Ovary (tissue), 9 donors: ENCODE measurements around the gene TMEM18. TPM values are rescaled to one million over a fixed set of nuclear protein-coding genes. Genes with fewer than 3 reads are reported as not detected.

Source experiments
- DNase-seq, 5 donors: peaks; one replicate each; pipeline ENCODE4 v3.0.0-alpha.2; 2019 to 2020
- H3K27ac ChIP-seq, 2 donors: fragments of 200-600 bp; one replicate each; pipeline versions ENCODE4 v1.5.1 to v1.8.0; 2019 to 2022
- H3K27me3 ChIP-seq: fragments of 200-600 bp; one replicate; pipeline ENCODE4 v1.8.0; 2022
- H3K36me3 ChIP-seq: fragments of 200-600 bp; sonication (generic); one replicate; pipeline ENCODE4 v1.5.1; 2019
- H3K4me1 ChIP-seq: one replicate; pipeline ENCODE4 v1.8.1; 2013; ENCODE audit warnings: mild to moderate bottlenecking, moderate library complexity; ENCODE audit not compliant: insufficient read depth
- H3K4me3 ChIP-seq: fragments of 200-600 bp; sonication (generic); one replicate; pipeline ENCODE4 v1.5.1; 2017
- H3K9me3 ChIP-seq, 2 donors: fragments of 200-600 bp in 1 of 2; sonication (generic) in 1 of 2; one replicate each; pipeline versions ENCODE4 v1.5.1 to v1.8.1; 2013 to 2019; ENCODE audit warnings: mild to moderate bottlenecking in 1 of 2, moderate library complexity in 1 of 2
- CTCF ChIP-seq, 3 donors: fragments of 450-650 bp in 2 of 3; fragments of 200-600 bp in 1 of 3; IDR thresholded peaks; one replicate each; pipeline versions ENCODE4 v1.5.1 to v1.8.0; 2016 to 2022; ENCODE audit warnings: antibody characterized with exemption in 3 of 3, mild to moderate bottlenecking in 1 of 3
- EP300 ChIP-seq: sonication (generic); formaldehyde crosslinking; IDR thresholded peaks from one replicate; pipeline ENCODE4 v1.6.1; 2017; ENCODE audit warnings: antibody characterized with exemption
- POLR2A ChIP-seq: fragments of 450-650 bp; IDR thresholded peaks from one replicate; pipeline ENCODE4 v1.6.1; 2017; ENCODE audit warnings: antibody characterized with exemption, mild to moderate bottlenecking, moderate library complexity
- WGBS, 3 donors: extraction: QIAGEN DNeasy Blood & Tissue Kit in 1 of 3; methylation state at CpG; one replicate each; pipeline versions ENCODE4 v1.1.5 to v1.1.7; 2013 to 2017; 5-methylcytosine and 5-hydroxymethylcytosine counted together
- intact Hi-C, 4 donors: fragments of 100-400 bp; cut with DNase I; formaldehyde crosslinking; loops; one replicate each; pipeline versions ENCODE4 v1.11.0 to v1.15.1; 2022 to 2023
- polyA plus RNA-seq, 2 donors: library from polyadenylated mRNA; stranded (reverse); fragments of 200-250 nt in 1 of 2; fragments of 350-450 nt in 1 of 2; fragmentation: Illumina TruSeq in 1 of 2; extraction: RNeasy Lipid Tissue Mini Kit (QIAGEN cat#74804) in 1 of 2; gene quantifications; one replicate each; pipeline ENCODE4 v1.2.3, GENCODE V29; 2013 to 2014
- total RNA-seq, 7 donors: library from RNA; depleted of rRNA in 2 of 7; stranded (reverse); fragments of >200 nt in 2 of 7; fragmentation: NEBNext Ultra II Directional in 3 of 7; extraction: Animal tissue kit (Norgen Biotek cat#: 25700) in 3 of 7; gene quantifications; one replicate each; pipeline versions ENCODE4 v1.1.0 to v1.2.4, GENCODE V29; 2016 to 2023
- donor health status: DM: no; HTN: no; CAD: no; lungs with moderate emphysema.
- donor health status: DM: no; HTN: no; CAD: no.
- donor health status: Bipolar disorder and iron deficiency.
- donor health status: DM: yes; HTN: yes; CAD: no.
- donor health status: DM: no; HTN: no; CAD: no.
- donor health status: DM: yes; HTN: yes; CAD: no.

The TMEM18 gene
- total and polyA plus RNA-seq, 9 donors = 27.5 to 48.5 (median 40.4) TPM

GRCh38 chr2:663221-663620 lies 14.0 kb downstream of the TMEM18 start:
- H3K27ac ChIP-seq = no peak overlapping the region
- intact Hi-C loops = no loop called here
- no peak for TF ChIP-seq POLR2A
- no peak for TF ChIP-seq CTCF (IDR thresholded peaks at IDR 0.05)
- no peak for TF ChIP-seq EP300
- 70 to 74% (median 74%) methylated on average over 13 of the region's 13 CpGs for WGBS, 3 donors
- no peaks in the 10 kb centered on the region for H3K36me3 ChIP-seq
- H3K4me1 ChIP-seq = no peaks in the 10 kb centered on the region
- no peak overlapping the region for H3K4me3 ChIP-seq
- H3K9me3 ChIP-seq = peaks cover 0 to 7% of the 10 kb centered on the region in 2 donors
- DNase-seq = no peak
- no peaks in the 10 kb centered on the region for H3K27me3 ChIP-seq

DNA sequence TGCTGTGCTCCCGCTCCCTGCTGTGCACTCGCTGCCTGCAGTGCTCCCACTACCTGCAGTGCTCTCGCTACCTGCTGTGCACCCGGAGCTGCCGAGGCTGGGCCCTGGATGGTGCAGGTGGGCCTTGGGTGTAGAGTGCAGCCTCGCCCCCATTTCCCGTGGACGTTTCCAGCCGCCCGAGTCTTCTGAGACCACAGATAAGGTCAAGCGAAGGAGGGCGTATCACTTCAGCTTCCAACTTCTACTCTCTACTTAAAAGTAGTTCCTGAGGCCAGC lies 15.9 kb downstream of the TMEM18 start:
- Histone ChIP-seq H3K9me3 (peaks cover 0 to 4% of the 10 kb centered on the region in 2 donors), H3K27ac (no peak overlapping the region), H3K36me3 (no peaks in the 10 kb centered on the region), H3K4me3 (no peak overlapping the region), H3K4me1 (no peaks in the 10 kb centered on the region), H3K27me3 (no peaks in the 10 kb centered on the region)
- no peak for DNase-seq
- TF ChIP-seq EP300 (no peak), POLR2A (no peak), CTCF (IDR thresholded peaks at IDR 0.05) (no peak)
- 65 to 83% (median 82%) methylated on average over 12 of the region's 12 CpGs for WGBS, 3 donors
- intact Hi-C loops = no loop called here

GRCh38 chr2:660586-661359 lies 16.4 kb downstream of the TMEM18 start:
- Histone ChIP-seq H3K9me3 (peaks cover 0 to 3% of the 10 kb centered on the region in 2 donors), H3K4me3 (no peak overlapping the region), H3K4me1 (no peaks in the 10 kb centered on the region), H3K36me3 (no peaks in the 10 kb centered on the region), H3K27ac (no peak overlapping the region), H3K27me3 (no peaks in the 10 kb centered on the region)
- no peak for DNase-seq
- TF ChIP-seq POLR2A = no peak
- no peak for TF ChIP-seq EP300
- no peak for TF ChIP-seq CTCF (IDR thresholded peaks at IDR 0.05)
- WGBS, 3 donors = 27 to 39% (median 37%) methylated on average over 22 to 29 of the region's 29 CpGs
- intact Hi-C loops = no loop called here

GRCh38 chr2:660029-660428 lies 17.2 kb downstream of the TMEM18 start:
- WGBS, 3 donors = 69 to 74% (median 73%) methylated on average over 12 of the region's 12 CpGs
- H3K4me1 ChIP-seq = no peaks in the 10 kb centered on the region
- no peak overlapping the region for H3K27ac ChIP-seq

More at GRCh38 chr2:660029-660428, 17.2 kb downstream of the TMEM18 start:
- no peak for DNase-seq
- Histone ChIP-seq H3K36me3 (no peaks in the 10 kb centered on the region), H3K9me3 (peaks cover 0 to 6% of the 10 kb centered on the region in 2 donors), H3K27me3 (no peaks in the 10 kb centered on the region), H3K4me3 (no peak overlapping the region)
- intact Hi-C loops = no loop called here
- TF ChIP-seq POLR2A (no peak), CTCF (IDR thresholded peaks at IDR 0.05) (no peak), EP300 (no peak)
